ENCODE results near the gene PIR. TPM values are rescaled to one million over a fixed set of nuclear protein-coding genes. Genes with fewer than 3 reads are reported as not detected.
A peak's percentile ranks its signal among the peaks of the same experiment; 100 is the strongest.

The PIR gene
- total and polyA plus RNA-seq, 9 of the 15 experiments (the other 6 are each of a cell fraction or from before 2014, with no cell fraction given): 7.5 to 29.8 (median 11.5) TPM

GRCh38 chrX:15530318-15530717 lies 37.2 kb upstream of the PIR start:
- Histone ChIP-seq H3K4me2 (ENCODE audit: insufficient read depth, low read length) (peak overlapping the region; percentile 67), H3K4me1 (replicated peaks in 1 of 2; ENCODE audit: control insufficient read depth in 2 of 2, insufficient read depth in 2 of 2, low read length in 2 of 2) (peaks cover 12% of the 10 kb centered on the region in 2 experiments; a peak in 4 of 5 replicates), H3K36me3 (ENCODE audit: control insufficient read depth, insufficient read depth, low read length) (no peaks in the 10 kb centered on the region), H3K27ac (ENCODE audit: extremely low read depth, low read depth, low read length) (peak overlapping the region; percentile 73), H4K20me1 (replicated peaks; ENCODE audit: control insufficient read depth, insufficient read depth, low read length) (no peaks in the 10 kb centered on the region), H3K9me1 (ENCODE audit: control insufficient read depth, insufficient read depth, low read length) (no peaks in the 10 kb centered on the region), H3K79me2 (ENCODE audit: control insufficient read depth, insufficient read depth, low read length) (no peaks in the 10 kb centered on the region), H3K9me3 (replicated peaks; ENCODE audit: control insufficient read depth, insufficient read depth, low read depth, low read length) (no peaks in the 10 kb centered on the region), H3K4me3 (no peak overlapping the region), H3K9ac (ENCODE audit: insufficient read depth in 1 of 2, low read depth in 2 of 2, low read length in 2 of 2) (peak overlapping the region; percentile 44 to 65; a peak in 3 of 4 replicates), H2AFZ (ENCODE audit: low read depth, low read length) (peak overlapping the region; percentile 95), H3K27me3 (ENCODE audit: control insufficient read depth in 2 of 2, insufficient read depth in 2 of 2, low read length in 2 of 2) (no peaks in the 10 kb centered on the region)
- peak; percentile 61 to 84 (median 66) for DNase-seq (ENCODE audit: extremely low read depth in 1 of 4, low spot score in 3 of 4)
- peak; percentile 99 for ATAC-seq
- CTCF ChIA-PET (ENCODE audit: low intra/inter-chr PET ratio): no interaction called here
- BruUV-seq (replicated peaks): no TSS peak
- intact Hi-C loops (cut with micrococcal nuclease) (no loop called here), in situ Hi-C loops (cut with MboI) (no loop called here)
- peak; percentile 95 for FAIRE-seq
- 5% methylated on average over 6 of the region's 6 CpGs for WGBS (ENCODE audit: insufficient coverage, low coverage, missing lambda C conversion rate)
- POLR2A ChIA-PET: interaction anchor here (0.7 to 1.4 kb wide), 4 partner anchors 9 to 37 kb away, joined by 3 to 8 read pairs (median 4); partner anchors contain the start of gene PIR
- TF ChIP-seq POLR2B (IDR thresholded peaks at IDR 0.05; ENCODE audit: low read depth, partially characterized antibody) (peak; percentile 41), TBP (optimal IDR thresholded peaks at IDR 0.05; ENCODE audit: low read depth, low read length) (peak; percentile 41), MAZ (CRISPR knock-in tag; conservative IDR thresholded peaks at IDR 0.05 in 1 of 2, IDR thresholded peaks at IDR 0.05 in 1 of 2) (0 out of 4 replicates have a peak, but pooled peaks of 1 of the 2 experiments have one; percentile 21), CBX3 (IDR thresholded peaks at IDR 0.05; ENCODE audit: borderline replicate concordance in 1 of 2, low read length in 2 of 2) (peak in 1 of 2 experiments; percentile 56; a peak in 1 of 3 replicates), MGA (IDR thresholded peaks at IDR 0.05) (peak; percentile 78), ZNF347 (CRISPR knock-in tag; IDR thresholded peaks at IDR 0.05; ENCODE audit: low read depth) (no peak), RBBP5 (IDR thresholded peaks at IDR 0.05; ENCODE audit: borderline replicate concordance, insufficient read depth, low read length, poor library complexity, severe bottlenecking) (no peak), CBFA2T2 (conservative IDR thresholded peaks at IDR 0.05) (0 out of 2 replicates have a peak, but pooled peaks have one; percentile 13), FOSL1 (tag; conservative IDR thresholded peaks at IDR 0.05) (0 out of 2 replicates have a peak, but pooled peaks have one; percentile 27), RAD51 (IDR thresholded peaks at IDR 0.05; ENCODE audit: borderline replicate concordance, low read depth) (peak; percentile 86)
